ENCODE data around the gene SESN1. TPM values are rescaled to one million over a fixed set of nuclear protein-coding genes. Genes with fewer than 3 reads are reported as not detected.

Gene SESN1
- total RNA-seq, 4 donors from 2014 or later: 22.8 to 87.5 (median 43.4) TPM

DNA sequence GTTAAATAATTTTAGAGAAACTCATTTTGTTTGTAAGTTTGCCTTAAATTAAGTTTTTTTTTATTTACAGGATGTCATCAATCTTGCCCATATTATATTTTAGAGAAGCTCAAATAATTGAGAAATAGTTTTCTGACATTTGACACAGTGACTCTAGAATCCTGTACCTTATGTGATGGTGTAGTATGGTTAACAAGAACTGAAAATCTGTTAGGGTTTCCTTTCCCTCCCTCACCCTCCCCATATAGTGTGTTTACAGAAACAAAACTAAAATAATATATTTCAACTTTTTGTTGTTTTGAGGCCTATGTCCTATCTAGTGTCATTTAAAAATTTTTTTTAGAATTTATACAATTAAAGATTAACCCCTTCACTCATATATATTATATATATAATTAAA is 91.8 kb downstream of the SESN1 start:
- no peaks in the 10 kb centered on the region for H3K27me3 ChIP-seq
- no peak for DNase-seq
- H3K9me3 ChIP-seq: no peaks in the 10 kb centered on the region
- H3K27ac ChIP-seq: peak overlapping the region in 3 of 4 donors; percentile 21 to 67 (median 58)
- TF ChIP-seq, protein P1, sequence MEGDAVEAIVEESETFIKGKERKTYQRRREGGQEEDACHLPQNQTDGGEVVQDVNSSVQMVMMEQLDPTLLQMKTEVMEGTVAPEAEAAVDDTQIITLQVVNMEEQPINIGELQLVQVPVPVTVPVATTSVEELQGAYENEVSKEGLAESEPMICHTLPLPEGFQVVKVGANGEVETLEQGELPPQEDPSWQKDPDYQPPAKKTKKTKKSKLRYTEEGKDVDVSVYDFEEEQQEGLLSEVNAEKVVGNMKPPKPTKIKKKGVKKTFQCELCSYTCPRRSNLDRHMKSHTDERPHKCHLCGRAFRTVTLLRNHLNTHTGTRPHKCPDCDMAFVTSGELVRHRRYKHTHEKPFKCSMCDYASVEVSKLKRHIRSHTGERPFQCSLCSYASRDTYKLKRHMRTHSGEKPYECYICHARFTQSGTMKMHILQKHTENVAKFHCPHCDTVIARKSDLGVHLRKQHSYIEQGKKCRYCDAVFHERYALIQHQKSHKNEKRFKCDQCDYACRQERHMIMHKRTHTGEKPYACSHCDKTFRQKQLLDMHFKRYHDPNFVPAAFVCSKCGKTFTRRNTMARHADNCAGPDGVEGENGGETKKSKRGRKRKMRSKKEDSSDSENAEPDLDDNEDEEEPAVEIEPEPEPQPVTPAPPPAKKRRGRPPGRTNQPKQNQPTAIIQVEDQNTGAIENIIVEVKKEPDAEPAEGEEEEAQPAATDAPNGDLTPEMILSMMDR (IDR thresholded peaks at IDR 0.05): no peak
- TF ChIP-seq POLR2A (IDR thresholded peaks at IDR 0.05): no peak
- H3K36me3 ChIP-seq: peaks cover 0 to 31% (median 0%) of the 10 kb centered on the region in 3 donors
- peak overlapping the region in 1 of 4 donors; percentile 3 for H3K4me3 ChIP-seq
- peaks cover 0 to 12% (median 0%) of the 10 kb centered on the region in 4 donors for H3K4me1 ChIP-seq

DNA sequence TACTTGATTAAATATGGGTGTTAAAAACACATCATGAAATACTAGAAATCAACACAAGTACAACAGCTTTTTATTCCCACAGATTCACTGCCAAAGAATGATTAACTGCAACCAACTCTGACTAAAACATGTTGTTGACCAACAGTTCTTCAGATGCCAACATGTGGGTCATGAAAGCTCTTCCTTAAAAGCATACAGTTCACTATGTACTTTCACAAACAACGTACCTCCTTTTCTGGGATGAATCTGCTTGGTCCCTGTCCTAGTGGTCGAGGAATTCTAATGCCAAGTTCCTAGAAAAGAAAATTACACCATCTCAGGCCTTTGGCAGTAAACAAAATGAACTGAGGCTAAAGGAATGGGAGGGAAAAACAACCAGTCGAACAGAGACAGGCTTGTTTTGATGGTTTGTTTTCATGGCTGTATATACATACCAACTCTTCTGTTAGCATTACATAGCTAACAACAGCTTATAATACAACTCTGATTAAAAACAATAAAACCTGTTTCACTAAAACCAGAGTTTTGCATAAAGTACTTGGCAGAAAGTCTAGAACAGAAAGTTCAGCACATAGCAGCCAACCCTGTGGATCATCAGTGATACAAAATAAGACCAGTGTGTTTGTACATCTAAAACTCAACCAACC is 92.5 kb downstream of the SESN1 start:
- Histone ChIP-seq H3K27ac (peak overlapping the region; percentile 21 to 67 (median 58)), H3K4me3 (peak overlapping the region in 2 of 4 donors; percentile 3 to 24), H3K9me3 (no peaks in the 10 kb centered on the region), H3K27me3 (no peaks in the 10 kb centered on the region), H3K36me3 (peaks cover 0 to 38% (median 0%) of the 10 kb centered on the region in 3 donors), H3K4me1 (peaks cover 0 to 12% (median 0%) of the 10 kb centered on the region in 4 donors)
- DNase-seq: no peak
- no peak for TF ChIP-seq POLR2A (IDR thresholded peaks at IDR 0.05)
- TF ChIP-seq, protein P1 (IDR thresholded peaks at IDR 0.05): peak in 1 of 6 experiments; percentile 9

DNA sequence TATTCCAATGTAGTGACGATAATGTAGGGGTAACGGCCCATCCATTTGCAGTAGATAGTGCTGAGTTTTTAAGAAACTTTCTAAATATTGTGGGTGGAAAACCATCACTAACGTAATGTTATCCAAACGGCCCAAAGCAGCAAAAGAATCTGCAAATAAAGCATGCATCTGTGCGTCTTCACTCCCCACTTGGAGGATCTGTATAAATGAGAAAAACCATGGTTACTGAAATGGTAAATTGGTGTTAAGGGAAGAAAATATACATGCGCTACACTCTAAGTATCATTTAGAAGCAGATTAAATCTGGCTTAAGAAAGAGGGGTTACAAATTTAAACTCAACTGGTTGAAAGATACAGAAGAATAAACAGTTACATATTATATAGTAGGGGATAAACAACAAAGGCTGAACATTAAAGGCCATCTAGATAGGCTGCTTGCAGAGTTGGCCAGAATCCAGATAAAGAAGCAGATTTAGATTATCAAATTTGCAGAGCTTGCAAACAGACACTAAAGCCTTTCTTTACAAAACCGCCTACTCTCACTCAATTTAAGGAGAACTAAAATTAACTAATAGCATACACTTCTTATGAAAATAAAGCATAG is 93.3 kb downstream of the SESN1 start:
- peaks cover 0 to 5% (median 0%) of the 10 kb centered on the region in 4 donors for H3K4me1 ChIP-seq

DNA sequence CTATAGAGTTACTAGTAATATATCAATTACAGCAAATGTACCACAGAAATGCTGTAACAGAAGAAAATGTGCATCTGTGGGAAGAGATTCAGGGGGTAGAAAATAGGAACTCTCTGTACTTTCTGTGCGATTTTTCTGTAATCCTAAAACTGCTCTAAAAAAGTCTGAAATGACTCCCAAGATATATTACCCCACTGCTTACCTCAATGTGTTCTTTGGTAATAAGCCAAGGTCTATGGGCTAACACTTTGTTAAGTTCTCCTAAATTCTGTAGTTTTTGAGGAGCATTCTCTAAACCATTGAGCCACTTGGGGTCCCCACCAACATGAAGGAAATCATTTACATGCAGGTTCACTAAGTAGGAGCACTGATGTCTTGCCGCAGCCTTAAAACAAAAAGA is 94.4 kb downstream of the SESN1 start:
- H3K27me3 ChIP-seq: no peaks in the 10 kb centered on the region
- DNase-seq: no peak
- H3K27ac ChIP-seq: no peak overlapping the region
- no peaks in the 10 kb centered on the region for H3K9me3 ChIP-seq
- peaks cover 0 to 5% (median 0%) of the 10 kb centered on the region in 4 donors for H3K4me1 ChIP-seq
- TF ChIP-seq, protein P1 (IDR thresholded peaks at IDR 0.05): no peak
- TF ChIP-seq POLR2A (IDR thresholded peaks at IDR 0.05): no peak
- H3K36me3 ChIP-seq: peaks cover 0 to 51% (median 0%) of the 10 kb centered on the region in 3 donors
- no peak overlapping the region for H3K4me3 ChIP-seq

More for the DNA sequence above, 93.3 kb downstream of the SESN1 start:
- no peak for DNase-seq
- H3K4me3 ChIP-seq: peak overlapping the region in 1 of 4 donors; percentile 24
- H3K36me3 ChIP-seq: peaks cover 0 to 40% (median 0%) of the 10 kb centered on the region in 3 donors
- TF ChIP-seq POLR2A (IDR thresholded peaks at IDR 0.05): no peak
- TF ChIP-seq, protein P1 (IDR thresholded peaks at IDR 0.05): no peak
- no peaks in the 10 kb centered on the region for H3K9me3 ChIP-seq
- H3K27me3 ChIP-seq: no peaks in the 10 kb centered on the region
- H3K27ac ChIP-seq: peak overlapping the region; percentile 21 to 67 (median 58)

DNA sequence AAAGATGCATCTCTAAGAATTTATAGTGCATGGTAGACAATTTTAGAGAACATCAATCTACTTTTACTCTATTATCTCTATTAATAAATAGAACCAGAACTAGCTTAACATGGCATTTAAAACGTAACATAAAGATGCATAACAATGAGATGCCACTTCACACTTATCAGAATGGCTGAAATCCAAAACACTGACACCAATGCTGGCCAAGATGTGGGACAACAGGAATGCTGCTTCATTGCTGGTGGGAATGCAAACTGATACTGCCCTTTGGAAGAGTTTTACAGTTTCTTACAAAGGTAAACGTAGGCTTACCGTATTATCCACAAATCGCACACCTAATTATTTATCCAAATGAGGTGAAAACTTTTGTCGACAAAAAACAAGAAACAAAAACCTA is 95.2 kb downstream of the SESN1 start:
- no peak overlapping the region for H3K27ac ChIP-seq
- TF ChIP-seq POLR2A (IDR thresholded peaks at IDR 0.05): no peak
- TF ChIP-seq, protein P1 (IDR thresholded peaks at IDR 0.05): no peak
- DNase-seq: no peak
- H3K27me3 ChIP-seq: no peaks in the 10 kb centered on the region
- H3K9me3 ChIP-seq: no peaks in the 10 kb centered on the region
- H3K4me1 ChIP-seq: peaks cover 0 to 5% (median 0%) of the 10 kb centered on the region in 4 donors
- peaks cover 0 to 60% (median 0%) of the 10 kb centered on the region in 3 donors for H3K36me3 ChIP-seq
- no peak overlapping the region for H3K4me3 ChIP-seq

Data from Peyer's patch (tissue), 4 donors.